Stimulated activated CD4-positive, alpha-beta T cell treated with anti-CD3 and anti-CD28 coated beads, Interleukin-1b, Interleukin-23, amount 100 ng/mL, for 24 hours (primary cell): ENCODE data around the gene SETD1B.
"Not testable (repeated sequence)": the region's sequence is repeated elsewhere in the genome, so short reads cannot be mapped to it uniquely, and the experiment has no call there.

Source experiments
- DNase-seq, 4 experiments: peaks; one replicate each; pipeline ENCODE4 v3.0.0-alpha.2; 2020; ENCODE audit warnings: low read depth in 4 of 4, low spot score in 1 of 4

SETD1B gene

DNA sequence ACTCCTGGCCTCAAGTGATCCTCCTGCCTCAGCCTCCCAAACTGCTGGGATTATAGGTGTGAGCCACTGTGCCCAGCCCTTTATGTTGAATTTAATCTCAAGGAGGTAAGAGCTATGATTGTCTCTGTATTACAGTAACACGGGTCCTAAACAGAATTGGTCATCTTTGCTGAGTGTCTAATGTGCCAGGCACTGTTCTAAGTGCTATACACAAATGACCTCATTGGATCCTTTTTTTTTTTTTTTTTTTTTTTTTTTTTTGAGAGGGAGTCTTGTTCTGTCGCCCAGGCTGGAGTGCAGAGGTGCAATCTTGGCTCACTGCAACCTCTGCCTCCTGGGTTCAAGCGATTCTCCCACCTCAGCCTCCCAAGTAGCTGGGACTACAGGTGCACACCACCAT is 48.6 kb downstream of the SETD1B start:
- not testable (repeated sequence) for DNase-seq

- DNase-seq = no peak
These were observed 53.8 kb downstream of the SETD1B start for GRCh38 chr12:121857322-121858246.

DNA sequence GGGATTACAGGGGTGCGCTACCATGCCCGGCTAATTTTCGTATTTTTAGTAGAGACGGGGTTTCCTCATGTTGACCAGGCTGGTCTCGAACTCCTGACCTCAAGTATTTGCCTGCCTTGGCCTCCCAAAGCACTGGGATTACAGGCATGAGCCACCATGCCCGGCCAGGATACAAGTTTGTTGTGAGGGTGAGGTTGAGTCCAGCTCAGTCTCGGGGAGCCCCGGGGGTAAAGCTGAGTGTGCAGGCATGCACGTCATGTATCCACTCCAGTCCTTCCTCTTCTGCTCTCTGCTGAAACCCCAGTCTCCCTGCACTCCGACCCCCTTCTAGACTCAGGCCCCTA is 54.5 kb downstream of the SETD1B start:
- no peak for DNase-seq

- DNase-seq = no peak
These were observed 55.1 kb downstream of the SETD1B start, which contains the start of gene HPD for GRCh38 chr12:121858662-121859572. HPD (minus strand) TSS chr12:121858859; CDS start chr12:121858823, 36 bp downstream.

DNA sequence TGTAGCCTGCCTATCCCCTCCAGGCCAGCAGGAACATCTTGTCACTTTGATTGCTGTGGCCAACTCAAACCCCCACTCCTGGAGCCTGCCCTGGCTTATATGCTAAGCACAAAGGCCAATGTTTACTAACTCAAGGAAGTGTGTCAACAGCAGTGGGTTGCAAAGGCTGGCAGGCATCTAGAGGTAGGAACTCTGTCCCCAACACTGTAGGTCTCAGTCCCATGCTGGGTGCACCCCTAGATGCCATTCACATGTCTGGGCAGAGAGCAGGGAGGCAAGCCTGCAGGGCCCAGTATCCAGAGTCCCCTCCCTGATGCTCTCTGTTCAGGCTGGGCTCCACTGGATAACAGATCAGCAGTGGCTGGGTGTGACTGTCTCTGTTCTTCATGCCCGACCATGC is 56.4 kb downstream of the SETD1B start:
- no peak for DNase-seq

DNA sequence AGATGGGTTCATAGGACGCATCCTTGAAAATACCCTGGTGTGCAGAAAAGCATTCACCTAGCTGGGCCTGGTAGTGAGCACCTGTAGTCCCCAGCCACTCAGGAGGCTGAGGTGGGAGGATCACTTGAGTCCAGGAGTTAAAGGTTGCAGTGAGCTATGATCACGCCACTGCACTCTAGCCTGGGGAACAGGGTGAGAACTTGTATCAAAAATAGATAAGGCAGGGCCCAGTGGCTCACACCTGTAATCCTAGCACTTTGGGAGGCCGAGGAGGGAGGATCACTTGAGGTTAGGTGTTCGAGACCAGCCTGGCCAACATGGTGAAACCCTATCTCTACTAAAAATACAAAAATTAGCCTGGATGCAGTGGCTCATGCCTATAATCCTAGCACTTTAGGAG is 56.9 kb downstream of the SETD1B start:
- not testable (repeated sequence) for DNase-seq

- DNase-seq = no peak
These were observed 57.9 kb downstream of the SETD1B start for GRCh38 chr12:121861636-121862254.

- DNase-seq = no peak
These were observed 62.5 kb downstream of the SETD1B start for GRCh38 chr12:121866331-121866730.

- not testable (repeated sequence) for DNase-seq
These were observed 65.4 kb downstream of the SETD1B start for GRCh38 chr12:121869229-121869628.

GRCh38 chr12:121871467-121871866 is 67.7 kb downstream of the SETD1B start:
- DNase-seq = no peak

DNA sequence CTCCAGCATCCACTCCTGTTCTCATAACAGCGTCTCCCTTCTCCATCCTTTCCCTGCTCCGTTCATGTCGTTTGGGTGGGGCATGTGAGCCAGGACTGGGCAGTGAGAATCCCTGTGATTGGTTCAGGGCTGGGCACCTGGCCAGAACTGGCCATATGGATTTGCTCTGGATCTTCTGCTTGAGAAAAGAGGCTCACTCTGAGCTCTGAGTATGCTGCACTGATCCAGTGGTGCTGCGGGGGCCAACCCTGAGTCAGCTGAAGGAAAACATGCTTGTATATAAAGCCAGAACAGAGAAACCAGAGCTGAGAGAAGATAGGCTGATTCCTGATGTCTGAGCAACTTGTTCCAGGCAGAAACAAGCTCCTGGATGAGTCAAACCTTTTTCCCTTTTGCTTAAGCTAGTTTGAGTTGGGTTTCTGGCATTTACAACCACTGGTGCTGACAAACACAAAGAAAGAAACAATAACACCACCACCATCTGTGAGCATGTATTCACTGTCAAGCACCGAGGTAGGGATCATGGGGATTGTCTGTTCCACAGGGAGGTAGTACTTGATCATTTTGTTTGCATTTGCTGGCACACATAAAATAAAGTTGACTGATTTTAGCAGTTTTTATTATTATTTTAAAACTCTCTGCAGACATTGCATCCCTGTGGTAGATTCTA is 68.9 kb downstream of the SETD1B start:
- DNase-seq = peak in 1 of 4 experiments; percentile 11

- no peak for DNase-seq
These were observed 69.4 kb downstream of the SETD1B start for GRCh38 chr12:121873216-121873569.

DNA sequence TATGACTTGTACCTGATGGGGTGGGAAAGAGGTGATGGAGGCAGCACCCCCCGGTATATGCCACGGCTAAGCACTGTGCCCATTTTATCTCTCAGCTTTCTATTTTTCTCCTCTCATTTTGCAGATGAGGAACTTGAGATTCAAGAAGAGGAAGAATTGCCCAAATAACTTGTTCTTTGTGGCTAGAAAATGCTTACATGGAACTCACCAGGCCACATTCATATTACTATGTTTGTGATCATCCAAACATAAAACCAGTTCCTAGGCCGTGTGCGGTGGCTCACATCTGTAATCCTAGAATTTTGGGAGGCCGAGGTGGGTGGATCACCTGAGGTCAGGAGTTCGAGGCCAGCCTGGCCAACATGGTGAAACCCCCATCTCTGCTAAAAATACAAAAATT is 70.3 kb downstream of the SETD1B start:
- no peak for DNase-seq

DNA sequence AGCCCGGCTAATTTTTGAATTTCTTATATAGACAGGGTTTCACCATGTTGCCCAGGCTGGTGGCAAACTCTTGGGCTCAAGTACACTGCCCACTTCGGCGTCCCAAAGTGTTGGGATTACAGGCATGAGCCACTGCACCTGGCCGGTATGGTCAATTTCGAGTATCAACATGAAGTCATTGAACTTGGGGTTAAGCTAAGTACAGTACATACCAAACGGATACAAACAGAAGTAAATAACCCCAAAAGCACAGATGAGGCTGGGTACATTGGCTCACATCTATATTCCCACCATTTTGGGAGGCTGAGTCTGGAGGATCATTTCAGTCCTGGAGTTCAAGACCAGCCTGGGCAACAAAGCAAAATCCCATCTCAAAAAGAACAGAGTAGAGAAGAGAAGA is 71.8 kb downstream of the SETD1B start:
- no peak for DNase-seq

- not testable (repeated sequence) for DNase-seq
These were observed 72.3 kb downstream of the SETD1B start for GRCh38 chr12:121876080-121876447.
